Activated CD4-positive, alpha-beta memory T cell treated with anti-CD3 and anti-CD28 coated beads for 36 hours (primary cell): ENCODE results near the gene RCOR2. TPM values are rescaled to one million over a fixed set of nuclear protein-coding genes. Genes with fewer than 3 reads are reported as not detected.
A peak's percentile ranks its signal among the peaks of the same experiment; 100 is the strongest.
"Not testable (repeated sequence)": the region's sequence is repeated elsewhere in the genome, so short reads cannot be mapped to it uniquely, and the experiment has no call there.

ENCODE experiments used
- CTCF ChIA-PET: fragments of 350-600 bp; sonication (Branson Sonifier 250); formaldehyde crosslinking; loops from one replicate; lab custom pipeline; 2021; ENCODE audit warnings: antibody characterized with exemption, inconsistent platforms; lab: Charles Lee
- POLR2A ChIA-PET: fragments of 350-600 bp; sonication (Branson Sonifier 250); formaldehyde crosslinking; loops from one replicate; lab custom pipeline; 2021; ENCODE audit warnings: antibody characterized with exemption; lab: Charles Lee
- DNase-seq: peaks from one replicate; pipeline ENCODE4 v3.0.0-alpha.2; 2020
- H3K27ac Mint-ChIP-seq: one replicate; pipeline ENCODE4 v1.8.0; 2021; ENCODE audit warnings: mixed read lengths
- H3K27me3 Mint-ChIP-seq: one replicate; pipeline ENCODE4 v1.8.0; 2021; ENCODE audit warnings: mixed read lengths
- H3K36me3 Mint-ChIP-seq: one replicate; pipeline ENCODE4 v1.8.0; 2021; ENCODE audit warnings: mixed read lengths
- H3K4me1 Mint-ChIP-seq: one replicate; pipeline ENCODE4 v1.8.0; 2021; ENCODE audit warnings: low read depth, mixed read lengths
- H3K4me3 Mint-ChIP-seq: one replicate; pipeline ENCODE4 v1.8.0; 2021; ENCODE audit warnings: mild to moderate bottlenecking, mixed read lengths
- H3K9me3 Mint-ChIP-seq: one replicate; pipeline ENCODE4 v1.8.0; 2021; ENCODE audit warnings: mixed read lengths
- intact Hi-C: fragments of 100-400 bp; cut with micrococcal nuclease; formaldehyde crosslinking; loops from one replicate; pipeline ENCODE4 v1.15.1; 2023
- total RNA-seq, 2 experiments: library from RNA; stranded (reverse); gene quantifications; one replicate each; pipeline ENCODE4 v1.2.3, GENCODE V29; 2021

RCOR2 gene
- total RNA-seq: under 1 TPM; 0.21 to 0.27 TPM

DNA sequence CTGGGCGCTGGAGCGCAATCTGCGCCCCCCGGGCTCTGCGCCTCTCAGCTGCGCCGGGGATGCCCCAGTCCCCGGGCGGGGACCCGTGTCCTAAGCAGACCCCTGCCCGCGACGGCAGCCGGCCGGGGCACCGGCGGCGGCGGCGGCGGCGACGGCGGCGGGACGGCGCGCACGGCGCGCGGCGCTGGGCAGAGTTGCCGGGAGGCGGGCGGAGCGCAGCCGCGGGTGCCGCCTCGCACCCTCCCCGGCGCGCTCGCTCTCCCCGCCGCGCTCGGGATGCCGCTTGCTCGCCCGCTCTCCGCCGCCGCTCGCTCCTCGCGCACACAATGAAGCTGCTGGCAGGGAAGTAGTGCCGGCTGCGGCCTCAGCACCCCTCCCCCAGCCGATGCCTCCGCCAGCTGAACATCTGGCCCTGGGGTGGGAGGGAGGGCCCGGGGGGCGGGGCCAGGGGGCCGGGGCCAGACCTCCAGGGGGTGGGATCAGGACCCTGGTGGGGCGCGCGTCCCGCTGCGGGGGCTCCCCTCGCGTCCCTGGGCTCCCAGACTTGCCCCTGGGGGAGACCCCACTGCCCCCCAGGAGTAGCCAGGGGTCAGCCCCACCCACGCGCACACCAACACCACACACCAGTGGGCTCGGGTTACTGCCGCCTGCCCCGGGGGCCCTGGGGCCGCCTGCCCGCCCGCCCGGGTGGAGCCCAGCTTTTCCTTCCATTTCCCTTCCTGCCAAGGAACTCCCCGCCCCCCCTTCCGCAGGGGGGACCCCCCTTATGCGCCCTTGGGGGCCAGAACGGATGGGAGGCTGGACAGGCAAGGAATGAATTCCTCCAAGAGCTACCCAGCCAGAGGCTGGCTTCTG lies at the start of gene RCOR2:
Gene RCOR2 (minus strand): TSS at position 328 of the 855 bp plus-strand sequence. CDS start 708 bp downstream, outside the sequence.
- H3K36me3 Mint-ChIP-seq: no peaks in the 10 kb centered on the region
- no peak within 1 kb of the TSS for H3K27ac Mint-ChIP-seq
- intact Hi-C loops: no loop called here
- DNase-seq: peak; percentile 71
- H3K4me1 Mint-ChIP-seq: peaks cover 16% of the 10 kb centered on the region
- CTCF ChIA-PET: interaction anchor here (1.2 to 4.8 kb wide), 4 partner anchors 11 to 80 kb away, joined by 3 to 34 read pairs (median 4); partner anchors contain the start of gene MARK2
- peak within 1 kb of the TSS; percentile 76 for H3K4me3 Mint-ChIP-seq
- POLR2A ChIA-PET: no interaction called here
- H3K9me3 Mint-ChIP-seq: no peaks in the 10 kb centered on the region
- no peaks in the 10 kb centered on the region for H3K27me3 Mint-ChIP-seq

DNA sequence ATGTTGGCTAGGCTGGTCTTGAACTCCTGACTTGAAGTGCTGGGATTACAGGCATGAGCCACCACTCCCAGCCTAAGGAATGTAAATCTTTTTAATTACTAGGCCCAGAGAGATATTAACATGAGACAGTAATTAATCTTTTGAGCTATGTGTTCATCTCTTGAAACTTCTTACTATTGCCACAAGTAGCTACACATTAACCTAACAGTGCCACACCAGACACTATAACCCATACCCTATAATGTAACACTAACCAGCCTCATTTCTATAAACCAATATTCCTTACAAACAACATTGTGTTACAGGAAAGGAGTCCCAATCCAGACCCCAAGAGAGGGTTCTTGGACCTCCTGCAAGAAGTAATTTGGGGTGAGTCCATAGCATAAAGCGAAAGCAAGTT lies 49.5 kb upstream of the RCOR2 start:
- DNase-seq: no peak
- ChIA-PET POLR2A (no interaction called here), CTCF (interaction anchor here (1.4 kb wide), 1 partner anchor 21 kb away, joined by 5 read pairs; no protein-coding TSS in a partner anchor)
- H3K27ac Mint-ChIP-seq: no peak overlapping the region
- H3K9me3 Mint-ChIP-seq: no peaks in the 10 kb centered on the region
- H3K27me3 Mint-ChIP-seq: no peaks in the 10 kb centered on the region
- H3K36me3 Mint-ChIP-seq: no peaks in the 10 kb centered on the region
- intact Hi-C loops: no loop called here
- no peak overlapping the region for H3K4me3 Mint-ChIP-seq
- H3K4me1 Mint-ChIP-seq: peaks cover 6% of the 10 kb centered on the region

DNA sequence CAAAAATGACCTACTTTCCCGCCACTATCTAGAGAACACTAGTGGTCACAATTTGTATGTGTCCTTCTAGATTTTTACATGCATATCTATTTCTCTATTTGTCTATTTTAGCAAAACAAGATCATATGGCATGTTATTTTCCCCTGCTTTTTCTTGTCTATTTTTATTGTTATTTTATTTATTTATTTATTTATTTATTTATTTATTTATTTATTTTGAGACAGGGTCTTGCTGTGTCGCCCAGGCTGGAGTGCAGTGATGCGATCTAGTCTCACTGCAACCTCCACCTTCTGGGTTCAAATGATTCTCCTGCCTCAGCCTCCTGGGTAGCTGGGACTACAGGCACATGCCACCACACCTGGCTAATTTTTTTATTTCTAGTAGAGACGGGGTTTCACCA lies 46.9 kb upstream of the RCOR2 start:
- H3K4me3 Mint-ChIP-seq, H3K27me3 Mint-ChIP-seq, intact Hi-C loops, H3K9me3 Mint-ChIP-seq, H3K27ac Mint-ChIP-seq, H3K36me3 Mint-ChIP-seq, DNase-seq, POLR2A ChIA-PET: not testable (repeated sequence)
- peaks cover 12% of the 10 kb centered on the region for H3K4me1 Mint-ChIP-seq
- CTCF ChIA-PET: interaction anchor here (1.4 kb wide), 1 partner anchor 18 kb away, joined by 5 read pairs; no protein-coding TSS in a partner anchor

DNA sequence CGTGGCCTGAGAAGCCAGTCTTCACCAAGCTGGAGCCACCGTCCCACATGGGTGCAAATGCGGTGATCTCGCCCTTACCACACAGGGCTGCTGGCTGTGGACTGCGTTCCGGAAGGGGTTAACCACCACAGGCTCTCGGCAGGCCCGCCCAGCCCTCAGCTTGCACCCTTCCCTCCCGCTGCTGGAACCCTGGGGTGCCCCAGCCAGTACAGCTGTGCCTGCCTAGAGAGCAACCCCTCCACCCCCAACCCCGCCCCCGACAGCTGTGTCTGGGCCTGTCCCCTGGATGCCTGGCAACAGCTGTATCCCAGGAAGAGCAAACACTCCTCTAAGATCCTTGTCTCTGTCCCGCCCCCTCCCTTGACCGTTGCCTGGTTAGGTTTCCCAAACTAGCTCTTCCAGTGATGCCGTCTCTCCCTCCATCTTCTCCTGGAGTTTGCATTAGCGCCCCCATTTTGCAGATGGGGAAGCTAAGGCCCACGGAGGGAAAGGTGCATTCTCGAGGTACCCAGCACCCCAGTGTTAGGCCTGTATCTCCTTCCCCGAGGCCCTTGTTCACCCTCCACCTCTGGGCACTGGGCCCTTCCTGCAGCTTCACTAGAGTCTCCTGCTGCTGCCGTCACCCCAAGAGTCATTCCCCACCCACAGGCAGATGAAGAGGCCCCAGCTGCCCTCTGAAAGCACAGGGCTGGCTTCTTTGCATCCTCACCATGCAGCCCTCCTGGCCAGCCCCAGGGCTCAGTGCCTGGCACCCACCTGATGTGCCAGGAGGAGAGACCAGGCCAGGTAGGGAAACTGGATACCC lies 44.8 kb upstream of the RCOR2 start:
- POLR2A ChIA-PET: no interaction called here
- no peak overlapping the region for H3K4me3 Mint-ChIP-seq
- peaks cover 12% of the 10 kb centered on the region for H3K4me1 Mint-ChIP-seq
- no peaks in the 10 kb centered on the region for H3K9me3 Mint-ChIP-seq
- DNase-seq: peak; percentile 43
- CTCF ChIA-PET: interaction anchor here (0.5 to 1.2 kb wide), 6 partner anchors 10 to 223 kb away, joined by 3 to 6 read pairs (median 4); no protein-coding TSS in a partner anchor
- intact Hi-C loops: no loop called here
- H3K27ac Mint-ChIP-seq: no peak overlapping the region
- H3K36me3 Mint-ChIP-seq: peaks cover 2% of the 10 kb centered on the region
- H3K27me3 Mint-ChIP-seq: no peaks in the 10 kb centered on the region

DNA sequence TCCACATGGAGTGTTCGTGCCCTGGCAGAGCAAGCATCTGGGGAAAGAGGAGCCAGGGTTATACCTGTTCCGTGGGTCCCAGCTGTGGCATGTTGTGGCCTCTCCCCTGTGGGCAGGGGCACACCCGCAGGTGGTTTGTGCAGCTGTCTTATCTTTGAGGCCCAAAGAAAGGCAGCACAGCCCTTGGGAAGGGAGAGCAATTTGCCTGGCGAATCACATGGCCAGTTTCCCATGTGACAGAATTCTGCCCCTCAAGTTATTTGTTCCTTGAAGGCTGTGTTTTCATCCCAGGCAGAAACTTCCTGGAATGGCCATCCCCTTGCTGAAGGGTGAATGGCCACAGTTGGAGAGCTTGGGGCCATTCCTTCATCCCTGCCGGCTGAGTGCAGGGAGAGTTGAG lies 41.0 kb upstream of the RCOR2 start:
- H3K9me3 Mint-ChIP-seq: no peaks in the 10 kb centered on the region
- H3K36me3 Mint-ChIP-seq: peaks cover 22% of the 10 kb centered on the region
- intact Hi-C loops: no loop called here
- no peak overlapping the region for H3K27ac Mint-ChIP-seq
- H3K4me1 Mint-ChIP-seq: peaks cover 12% of the 10 kb centered on the region
- no peaks in the 10 kb centered on the region for H3K27me3 Mint-ChIP-seq
- CTCF ChIA-PET: interaction anchor here (1.3 to 2.2 kb wide), 2 partner anchors 12 to 121 kb away, joined by 3 to 9 read pairs; no protein-coding TSS in a partner anchor
- H3K4me3 Mint-ChIP-seq: no peak overlapping the region
- DNase-seq: no peak
- POLR2A ChIA-PET: no interaction called here

DNA sequence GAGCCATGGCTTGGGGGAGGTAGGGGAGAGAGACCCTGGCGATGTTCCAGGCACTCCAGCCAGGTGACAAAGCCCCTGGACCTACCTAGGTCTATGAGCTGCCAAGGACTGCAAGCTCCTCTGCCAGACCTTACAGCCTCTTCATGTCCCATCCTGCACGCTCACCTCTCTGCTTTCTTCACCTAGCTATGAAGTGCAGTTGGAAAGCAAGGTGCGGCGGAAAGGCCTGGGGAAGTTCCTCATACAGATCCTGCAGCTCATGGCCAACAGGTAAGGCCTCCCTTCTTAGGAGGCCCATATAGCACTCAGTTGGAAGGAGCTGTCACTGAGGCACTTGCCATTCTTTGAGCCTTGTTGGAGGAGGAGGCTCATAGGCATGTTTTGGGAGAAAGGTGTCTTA lies 35.6 kb upstream of the RCOR2 start:
- intact Hi-C loops: no loop called here
- CTCF ChIA-PET: interaction anchor here (1.0 to 10.8 kb wide), 2 partner anchors 47 to 115 kb away, joined by 3 to 197 read pairs; partner anchors contain the start of gene MARK2

DNA sequence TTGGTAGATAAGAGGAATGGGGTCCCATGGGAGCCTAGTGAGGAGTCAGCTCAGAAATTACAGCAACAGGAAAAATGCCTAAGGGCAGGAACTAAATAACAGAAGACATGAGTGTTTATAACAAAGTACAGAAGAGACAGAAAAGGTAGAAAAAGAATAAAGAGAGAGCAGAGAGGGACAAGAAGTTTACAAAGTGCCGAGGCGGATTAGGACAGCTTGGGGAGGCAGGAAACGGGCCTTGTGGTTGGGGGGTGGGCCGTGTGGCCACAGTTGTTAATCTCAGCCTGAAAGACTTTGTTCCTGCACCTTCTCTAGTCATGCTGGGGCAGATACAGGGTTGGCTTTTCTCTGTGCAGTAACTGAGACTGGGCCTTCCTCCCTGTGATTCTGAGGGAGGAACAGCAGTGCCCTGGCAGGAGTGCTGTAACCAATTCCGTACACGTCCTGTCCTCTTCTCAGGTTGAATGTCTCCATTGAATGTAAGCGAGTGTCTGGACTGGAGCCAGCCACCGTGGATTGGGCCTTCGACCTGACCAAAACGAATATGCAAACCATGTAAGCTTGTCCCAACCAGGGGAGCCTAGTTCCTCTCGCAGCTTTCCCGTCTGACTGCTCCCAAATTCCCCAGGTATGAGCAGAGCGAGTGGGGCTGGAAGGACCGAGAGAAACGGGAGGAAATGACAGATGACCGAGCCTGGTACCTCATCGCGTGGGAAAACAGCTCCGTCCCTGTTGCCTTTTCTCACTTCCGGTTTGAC lies 35.0 kb upstream of the RCOR2 start:
- POLR2A ChIA-PET: interaction anchor here (0.6 kb wide), 1 partner anchor 55 kb away, joined by 3 read pairs; no protein-coding TSS in a partner anchor
- Mint-ChIP-seq H3K9me3 (no peaks in the 10 kb centered on the region), H3K4me1 (peaks cover 19% of the 10 kb centered on the region), H3K4me3 (no peak overlapping the region), H3K27ac (peak overlapping the region; percentile 73), H3K27me3 (no peaks in the 10 kb centered on the region), H3K36me3 (peaks cover 30% of the 10 kb centered on the region)
- intact Hi-C loops: no loop called here
- peak; percentile 69 for DNase-seq
- CTCF ChIA-PET: interaction anchor here (0.6 to 10.8 kb wide), 5 partner anchors 9 to 114 kb away, joined by 3 to 197 read pairs (median 3); partner anchors contain the start of gene MARK2

More for the DNA sequence above, 35.6 kb upstream of the RCOR2 start:
- H3K4me1 Mint-ChIP-seq: peaks cover 19% of the 10 kb centered on the region
- H3K9me3 Mint-ChIP-seq: no peaks in the 10 kb centered on the region
- POLR2A ChIA-PET: interaction anchor here (0.6 kb wide), 1 partner anchor 56 kb away, joined by 3 read pairs; no protein-coding TSS in a partner anchor
- peak overlapping the region; percentile 73 for H3K27ac Mint-ChIP-seq
- no peak overlapping the region for H3K4me3 Mint-ChIP-seq
- DNase-seq: no peak
- H3K27me3 Mint-ChIP-seq: no peaks in the 10 kb centered on the region
- H3K36me3 Mint-ChIP-seq: peaks cover 30% of the 10 kb centered on the region

DNA sequence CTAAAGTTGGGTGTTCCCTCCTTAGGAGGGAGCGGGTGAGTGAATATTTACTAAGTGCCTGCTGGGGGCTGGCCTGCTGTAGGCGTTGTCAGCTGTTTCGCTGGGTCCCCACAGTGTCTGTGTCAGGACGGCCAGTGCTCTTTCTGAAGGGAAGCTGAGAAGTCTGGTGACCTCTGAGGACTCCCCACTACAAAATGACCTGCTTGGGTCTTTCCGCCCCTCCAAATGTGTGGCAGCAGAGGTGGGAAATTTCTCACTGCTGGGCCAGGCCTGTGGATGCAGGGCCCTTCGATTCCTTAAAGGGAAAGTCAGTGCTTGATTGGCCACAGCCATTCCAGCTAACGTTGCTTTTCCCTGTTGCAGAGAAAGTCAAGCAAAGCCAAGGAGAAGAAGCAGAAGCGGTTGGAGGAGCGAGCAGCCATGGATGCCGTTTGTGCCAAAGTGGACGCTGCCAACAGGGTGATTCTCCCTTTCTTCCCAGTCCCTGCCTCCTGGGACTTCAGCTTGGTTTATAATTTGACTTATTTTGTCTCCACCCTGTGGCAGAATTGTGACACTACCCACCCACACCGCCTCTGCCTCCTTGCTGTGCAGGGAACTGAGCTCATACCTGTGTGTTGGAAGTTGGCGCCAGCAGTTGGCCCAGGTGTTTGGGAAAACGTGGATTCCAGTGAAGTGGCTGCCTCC lies 28.7 kb upstream of the RCOR2 start:
- Mint-ChIP-seq H3K27ac (no peak overlapping the region), H3K9me3 (no peaks in the 10 kb centered on the region), H3K36me3 (peaks cover 3% of the 10 kb centered on the region), H3K4me3 (no peak overlapping the region), H3K27me3 (no peaks in the 10 kb centered on the region), H3K4me1 (peaks cover 5% of the 10 kb centered on the region)
- ChIA-PET POLR2A (no interaction called here), CTCF (interaction anchor here (0.6 to 10.8 kb wide), 36 partner anchors 9 to 465 kb away, joined by 3 to 197 read pairs (median 5); partner anchors contain the start of genes COX8A, MARK2, RCOR2 and ZFTA)
- DNase-seq: peak; percentile 60
- intact Hi-C loops: loop anchor here (1.0 to 5.0 kb wide), 2 partner anchors 108 to 178 kb away; partner anchors contain the start of gene ZFTA

DNA sequence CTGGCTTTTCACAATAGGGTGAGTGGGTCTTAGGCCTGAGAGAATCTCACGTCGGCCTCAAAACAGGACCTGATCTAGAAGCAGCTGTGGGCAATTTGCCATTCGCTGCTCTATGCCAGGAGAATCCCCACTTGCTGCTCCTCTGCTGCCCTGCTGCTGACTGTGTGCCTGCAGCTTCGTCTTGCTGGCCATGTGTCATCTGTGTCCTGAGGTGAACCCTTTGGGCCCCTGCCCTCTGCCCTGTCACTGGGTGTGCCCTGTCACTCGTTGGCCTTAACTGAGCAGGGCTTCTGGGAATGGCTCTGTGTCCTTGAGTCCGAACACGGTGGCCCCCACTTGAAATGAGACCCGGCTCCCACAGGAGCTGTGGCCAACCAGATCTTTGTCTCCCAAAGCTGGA lies 28.0 kb upstream of the RCOR2 start:
- DNase-seq: no peak
- ChIA-PET POLR2A (no interaction called here), CTCF (interaction anchor here (0.9 to 10.8 kb wide), 22 partner anchors 9 to 464 kb away, joined by 3 to 197 read pairs (median 5); partner anchors contain the start of genes COX8A and MARK2)
- H3K4me1 Mint-ChIP-seq: peaks cover 9% of the 10 kb centered on the region
- no peaks in the 10 kb centered on the region for H3K27me3 Mint-ChIP-seq
- no peak overlapping the region for H3K27ac Mint-ChIP-seq
- H3K4me3 Mint-ChIP-seq: no peak overlapping the region
- no peaks in the 10 kb centered on the region for H3K9me3 Mint-ChIP-seq
- peaks cover 3% of the 10 kb centered on the region for H3K36me3 Mint-ChIP-seq
- intact Hi-C loops: loop anchor here (5.0 kb wide), 1 partner anchor 178 kb away; the partner anchor contains the start of gene ZFTA

DNA sequence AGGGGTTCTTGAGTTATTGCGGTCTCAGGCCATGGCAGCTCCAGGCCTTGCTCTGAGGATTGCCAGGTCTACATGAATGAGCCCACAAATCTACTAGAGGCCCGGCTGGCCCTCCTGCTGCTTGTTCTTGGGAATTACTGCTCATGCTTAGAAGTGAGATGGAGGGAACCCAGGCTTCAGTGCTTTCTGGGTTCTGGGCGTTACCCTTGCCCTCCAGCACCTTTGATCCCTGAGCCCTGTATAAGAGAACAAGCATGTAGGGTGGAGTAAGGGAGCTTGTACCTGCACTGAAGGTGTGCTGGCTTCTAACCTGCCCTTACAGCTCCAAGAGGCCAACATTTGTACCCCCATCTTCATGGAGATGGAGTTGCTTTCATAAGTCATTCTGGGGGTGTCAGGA lies 25.8 kb upstream of the RCOR2 start:
- Mint-ChIP-seq H3K27me3 (no peaks in the 10 kb centered on the region), H3K4me1 (peaks cover 19% of the 10 kb centered on the region), H3K27ac (no peak overlapping the region), H3K36me3 (peaks cover 3% of the 10 kb centered on the region), H3K9me3 (no peaks in the 10 kb centered on the region), H3K4me3 (no peak overlapping the region)
- no peak for DNase-seq
- POLR2A ChIA-PET: no interaction called here
- intact Hi-C loops: no loop called here
- CTCF ChIA-PET: interaction anchor here (1.3 to 10.8 kb wide), 2 partner anchors 9 to 105 kb away, joined by 4 to 197 read pairs; partner anchors contain the start of gene MARK2
